Lower lobe of right lung (tissue), 2 donors: ENCODE measurements around the gene PRDX4. TPM values are rescaled to one million over a fixed set of nuclear protein-coding genes. Genes with fewer than 3 reads are reported as not detected.

Source experiments
- ATAC-seq, 2 donors: fragments of 200-7000 bp; cut with Tn5 transposase; one replicate each; pipeline ENCODE4 v1.9.1; 2020 to 2022; ENCODE audit warnings: mild to moderate bottlenecking in 2 of 2, moderate library complexity in 2 of 2
- DNase-seq: peaks from one replicate; pipeline ENCODE4 v3.0.0-alpha.2; 2020
- H3K27ac ChIP-seq: fragments of 200-600 bp; one replicate; pipeline ENCODE4 v1.8.0; 2022
- H3K27me3 ChIP-seq: fragments of 200-600 bp; one replicate; pipeline ENCODE4 v1.8.0; 2022; ENCODE audit warnings: low read depth
- H3K36me3 ChIP-seq: fragments of 200-600 bp; one replicate; pipeline ENCODE4 v1.8.0; 2022; ENCODE audit warnings: mild to moderate bottlenecking
- H3K4me1 ChIP-seq: fragments of 200-600 bp; one replicate; pipeline ENCODE4 v1.8.0; 2022
- H3K4me3 ChIP-seq: fragments of 200-600 bp; one replicate; pipeline ENCODE4 v1.8.0; 2022; ENCODE audit warnings: mild to moderate bottlenecking
- H3K9me3 ChIP-seq: fragments of 200-600 bp; one replicate; pipeline ENCODE4 v1.8.0; 2022
- CTCF ChIP-seq: fragments of 200-600 bp; IDR thresholded peaks from one replicate; pipeline ENCODE4 v1.8.0; 2022; ENCODE audit warnings: antibody characterized with exemption, mild to moderate bottlenecking
- intact Hi-C: fragments of 100-400 bp; cut with DNase I; formaldehyde crosslinking; loops from one replicate; pipeline ENCODE4 v1.11.0; 2022
- long read RNA-seq: library from polyadenylated mRNA; unstranded; transcript quantifications from one replicate; pipeline ENCODE4 v2.0.0, GENCODE V29; 2021
- total RNA-seq: library from RNA; stranded (reverse); fragmentation: NEBNext Ultra II Directional; extraction: Animal tissue kit (Norgen Biotek cat#: 25700); gene quantifications from one replicate; pipeline ENCODE4 v1.2.1, GENCODE V29; 2021
- donor health status: DM: no; HTN: yes; CAD: no; lungs with severe emphysema.

The PRDX4 gene
- 39.7 TPM for total RNA-seq
- long read RNA-seq, transcript PRDX4-202 (7 exons, 1,005 nt) = major isoform, 54 of 57 reads
- long read RNA-seq, partial matches to known transcripts = 0 of 57 reads
- long read RNA-seq, other reads (novel, unspliced or antisense) = 2 of 57 reads

GRCh38 chrX:23667239-23668177 lies at the start of gene PRDX4:
PRDX4 (plus strand) TSS chrX:23667493; CDS start chrX:23667571, 78 bp downstream.
- no peak for TF ChIP-seq CTCF
- H3K27ac ChIP-seq = peak within 1 kb of the TSS; percentile 81
- ATAC-seq (peak; percentile 100), DNase-seq (peak; percentile 91)
- peak within 1 kb of the TSS; percentile 68 for H3K4me3 ChIP-seq
- H3K9me3 ChIP-seq = no peaks in the 10 kb centered on the region
- peaks cover 8% of the 10 kb centered on the region for H3K4me1 ChIP-seq
- intact Hi-C loops = no loop called here
- no peaks in the 10 kb centered on the region for H3K27me3 ChIP-seq
- H3K36me3 ChIP-seq = no peaks in the 10 kb centered on the region

GRCh38 chrX:23621621-23622265 lies 45.5 kb upstream of the PRDX4 start:
- no peak for ATAC-seq
- intact Hi-C loops = no loop called here
- DNase-seq = no peak
- H3K4me1 ChIP-seq = no peaks in the 10 kb centered on the region
- TF ChIP-seq CTCF = no peak
- H3K27ac ChIP-seq = no peak overlapping the region
- H3K9me3 ChIP-seq = no peaks in the 10 kb centered on the region
- no peaks in the 10 kb centered on the region for H3K36me3 ChIP-seq
- no peaks in the 10 kb centered on the region for H3K27me3 ChIP-seq
- H3K4me3 ChIP-seq = no peak overlapping the region

- ATAC-seq (no peak), DNase-seq (no peak)
- H3K27ac ChIP-seq = no peak overlapping the region
- no peaks in the 10 kb centered on the region for H3K9me3 ChIP-seq
- H3K36me3 ChIP-seq = no peaks in the 10 kb centered on the region
- H3K27me3 ChIP-seq = no peaks in the 10 kb centered on the region
- intact Hi-C loops = no loop called here
- H3K4me3 ChIP-seq = no peak overlapping the region
- H3K4me1 ChIP-seq = no peaks in the 10 kb centered on the region
- no peak for TF ChIP-seq CTCF
Observed at GRCh38 chrX:23623797-23624196, 43.5 kb upstream of the PRDX4 start.

- H3K9me3 ChIP-seq = no peaks in the 10 kb centered on the region
- H3K36me3 ChIP-seq = no peaks in the 10 kb centered on the region
- no peaks in the 10 kb centered on the region for H3K4me1 ChIP-seq
- H3K4me3 ChIP-seq = no peak overlapping the region
- H3K27me3 ChIP-seq = no peaks in the 10 kb centered on the region
- DNase-seq (no peak), ATAC-seq (no peak)
- intact Hi-C loops = no loop called here
- no peak overlapping the region for H3K27ac ChIP-seq
- TF ChIP-seq CTCF = no peak
Observed at GRCh38 chrX:23626651-23627050, 40.6 kb upstream of the PRDX4 start.

- TF ChIP-seq CTCF = no peak
- Histone ChIP-seq H3K27ac (no peak overlapping the region), H3K4me3 (no peak overlapping the region), H3K4me1 (no peaks in the 10 kb centered on the region), H3K27me3 (no peaks in the 10 kb centered on the region), H3K9me3 (no peaks in the 10 kb centered on the region), H3K36me3 (no peaks in the 10 kb centered on the region)
- DNase-seq (no peak), ATAC-seq (no peak)
- intact Hi-C loops = no loop called here
Observed at GRCh38 chrX:23628131-23628530, 39.2 kb upstream of the PRDX4 start.
